HCT116 (cell line): ENCODE results near the gene NIT2. TPM values are rescaled to one million over a fixed set of nuclear protein-coding genes. Genes with fewer than 3 reads are reported as not detected.

Source experiments
- ATAC-seq: fragments of 200-7000 bp; cut with Tn5 transposase; 2 replicates; pipeline ENCODE4 v1.9.1; 2020; ENCODE audit warnings: mild to moderate bottlenecking, moderate library complexity
- BruUV-seq: library from RNA; stranded (reverse); fragments of 400-500 nt; replicated peaks from 2 replicates; lab custom pipeline; 2021; lab: Mats Ljungman, UMichigan
- CTCF ChIA-PET: fragments of 300-600 bp; sonication (Branson Sonifier 250); formaldehyde crosslinking; loops from one replicate; lab custom pipeline; 2021; ENCODE audit warnings: antibody characterized with exemption; lab: Charles Lee
- POLR2A ChIA-PET: fragments of 300-600, 350-600 bp; sonication (Branson Sonifier 250); formaldehyde crosslinking; loops from one replicate; lab custom pipeline; 2021; ENCODE audit warnings: antibody characterized with exemption; lab: Charles Lee
- RAD21 ChIA-PET, 2 experiments: fragments of 300-600 bp; sonication (Branson Sonifier 250); formaldehyde crosslinking; loops; one replicate each; lab custom pipeline; 2023; ENCODE audit warnings: low total read pairs in 2 of 2; ENCODE audit not compliant: uncharacterized antibody in 2 of 2, unreplicated experiment in 2 of 2, low non-redundant PET in 1 of 2; lab: Charles Lee
- DNase-seq: peaks from one replicate; pipeline ENCODE4 v3.0.0-alpha.2; 2010; ENCODE audit warnings: low read depth, low spot score
- H2AFZ ChIP-seq: fragments of 200-600 bp; shearing (Covaris generic), sonication (generic); 2 replicates; pipeline ENCODE4 v1.6.1; 2017; ENCODE audit warnings: low read depth, mixed run types, mixed read lengths, antibody characterized with exemption, low read length; ENCODE audit not compliant: poor library complexity, severe bottlenecking
- H3K27ac ChIP-seq: 2 replicates; pipeline ENCODE4 v1.5.1; 2012; ENCODE audit warnings: low read depth, low read length
- H3K27me3 ChIP-seq: fragments of 200-600 bp; sonication (generic); 2 replicates; pipeline ENCODE4 v1.6.1; 2016; ENCODE audit warnings: mixed run types, low read length, mixed read lengths; ENCODE audit not compliant: insufficient read depth
- H3K36me3 ChIP-seq, 2 experiments: fragments of 200-500 bp in 1 of 2; fragments of 200-600 bp in 1 of 2; sonication (Bioruptor generic) in 1 of 2; sonication (generic) in 1 of 2; 2 replicates each; pipeline versions ENCODE4 v1.5.1 to v1.6.1; 2014 to 2016; ENCODE audit warnings: low read length in 2 of 2, inconsistent platforms in 1 of 2, mixed read lengths in 1 of 2, mixed run types in 1 of 2; ENCODE audit not compliant: insufficient read depth in 2 of 2, control insufficient read depth in 1 of 2
- H3K4me1 ChIP-seq, 2 experiments: fragments of 200-600 bp in 1 of 2; sonication (generic) in 1 of 2; 2 replicates each; pipeline versions ENCODE4 v1.5.1 to v1.6.1; 2012 to 2017; ENCODE audit warnings: low read length in 2 of 2, inconsistent platforms in 1 of 2, mild to moderate bottlenecking in 1 of 2, mixed read lengths in 1 of 2, mixed run types in 1 of 2, moderate library complexity in 1 of 2; ENCODE audit not compliant: insufficient read depth in 2 of 2, control insufficient read depth in 1 of 2
- H3K4me2 ChIP-seq: fragments of 200-600 bp; sonication (generic); 2 replicates; pipeline ENCODE4 v1.6.1; 2017; ENCODE audit warnings: mixed run types, low read length, mixed read lengths
- H3K4me3 ChIP-seq, 2 experiments: fragments of 200-600 bp in 1 of 2; sonication (generic) in 1 of 2; replicated peaks in 1 of 2; 2 replicates each; pipeline ENCODE4 v1.5.1; 2011 to 2016; ENCODE audit warnings: low read length in 2 of 2, control low read depth in 1 of 2, low read depth in 1 of 2, mild to moderate bottlenecking in 1 of 2, mixed read lengths in 1 of 2, mixed run types in 1 of 2
- H3K79me2 ChIP-seq: fragments of 200-600 bp; sonication (generic); 2 replicates; pipeline ENCODE4 v1.6.1; 2017; ENCODE audit warnings: mild to moderate bottlenecking, mixed run types, low read length, moderate library complexity, mixed read lengths; ENCODE audit not compliant: insufficient read depth
- H3K9ac ChIP-seq: fragments of 200-600 bp; sonication (generic); 2 replicates; pipeline ENCODE4 v1.6.1; 2016; ENCODE audit warnings: low read length, mixed read lengths
- H3K9me2 ChIP-seq: fragments of 200-600 bp; sonication (generic), shearing (Covaris generic); 2 replicates; pipeline ENCODE4 v1.6.1; 2017; ENCODE audit warnings: mixed run types, mild to moderate bottlenecking, moderate library complexity; ENCODE audit not compliant: insufficient read depth
- H3K9me3 ChIP-seq, 2 experiments: fragments of 200-500 bp in 1 of 2; fragments of 200-600 bp in 1 of 2; sonication (Bioruptor generic) in 1 of 2; sonication (generic) in 1 of 2; 2 replicates each; pipeline ENCODE4 v1.6.1; 2014 to 2017; ENCODE audit warnings: low read length in 2 of 2, mixed read lengths in 2 of 2, inconsistent platforms in 1 of 2, low read depth in 1 of 2, mild to moderate bottlenecking in 1 of 2, mixed run types in 1 of 2, moderate library complexity in 1 of 2; ENCODE audit not compliant: control insufficient read depth in 1 of 2, insufficient read depth in 1 of 2
- H4K20me1 ChIP-seq: fragments of 200-600 bp; sonication (generic), shearing (Covaris generic); 2 replicates; pipeline ENCODE4 v1.6.1; 2017; ENCODE audit warnings: mixed run types, mild to moderate bottlenecking, moderate library complexity; ENCODE audit not compliant: insufficient read depth
- CBX3 ChIP-seq: IDR thresholded peaks from 2 replicates; pipeline ENCODE4 v1.6.1; 2012; ENCODE audit warnings: low read depth
- EGR1 ChIP-seq: IDR thresholded peaks from 2 replicates; pipeline ENCODE4 v1.6.1; 2012; ENCODE audit warnings: low read depth
- EZH2 ChIP-seq: fragments of 200-600 bp; sonication (generic); IDR thresholded peaks from 2 replicates; pipeline ENCODE4 v1.6.1; 2017; ENCODE audit warnings: antibody characterized with exemption, mixed run types
- REST ChIP-seq: IDR thresholded peaks from 2 replicates; pipeline ENCODE4 v1.6.1; 2012; ENCODE audit warnings: low read depth
- SIN3A ChIP-seq: IDR thresholded peaks from 2 replicates; pipeline ENCODE4 v1.6.1; 2012; ENCODE audit warnings: low read depth
- SP1 ChIP-seq: IDR thresholded peaks from 2 replicates; pipeline ENCODE4 v1.6.1; 2012; ENCODE audit warnings: low read depth
- SRF ChIP-seq: IDR thresholded peaks from 2 replicates; pipeline ENCODE4 v1.6.1; 2012; ENCODE audit warnings: low read depth
- TCF7L2 ChIP-seq: IDR thresholded peaks from 2 replicates; pipeline ENCODE4 v1.7.0; 2011; ENCODE audit warnings: borderline replicate concordance, inconsistent platforms; ENCODE audit not compliant: insufficient read depth, insufficient read length; ENCODE audit errors: extremely low read depth
- ZBTB33 ChIP-seq: IDR thresholded peaks from 2 replicates; pipeline ENCODE4 v1.6.1; 2011; ENCODE audit warnings: mild to moderate bottlenecking, low read length, moderate library complexity; ENCODE audit not compliant: insufficient replicate concordance; ENCODE audit errors: extremely low read depth
- ZNF274 ChIP-seq: fragments of 200-500 bp; sonication (Bioruptor generic); IDR thresholded peaks from 2 replicates; pipeline ENCODE4 v1.6.1; 2014; ENCODE audit warnings: mild to moderate bottlenecking, low read depth, low read length, inconsistent platforms
- intact Hi-C: fragments of 100-400 bp; cut with micrococcal nuclease; formaldehyde crosslinking; loops from 2 replicates; pipeline ENCODE4 v1.10.0; 2022
- total RNA-seq: library from RNA; stranded (reverse); gene quantifications from one replicate; pipeline ENCODE4 v1.2.1, GENCODE V29; 2021; ENCODE audit not compliant: unreplicated experiment

NIT2 gene
- total RNA-seq, 1 experiment from 2014 or later: 44.7 TPM

DNA sequence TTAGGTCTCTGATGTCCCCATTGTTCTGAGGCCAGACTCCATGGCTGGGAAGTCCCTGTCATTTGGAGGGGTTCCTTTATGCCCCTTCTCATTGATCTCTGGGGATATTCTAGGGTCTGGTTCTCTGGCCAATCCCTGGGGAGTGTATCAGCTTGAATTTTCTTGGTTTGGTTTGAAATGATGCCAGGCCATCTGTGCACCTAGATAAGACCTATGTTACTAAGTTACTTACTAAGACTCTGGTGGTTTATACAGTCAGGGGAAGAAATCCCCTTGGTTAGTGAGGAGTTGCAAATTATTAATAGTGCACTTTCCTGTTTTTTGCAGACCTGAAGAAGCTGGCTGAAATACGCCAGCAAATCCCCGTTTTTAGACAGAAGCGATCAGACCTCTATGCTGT lies 20.3 kb downstream of the NIT2 start:
- POLR2A ChIA-PET: no interaction called here
- H3K27ac ChIP-seq: no peak overlapping the region
- no peaks in the 10 kb centered on the region for H3K79me2 ChIP-seq
- no peak overlapping the region for H3K4me2 ChIP-seq
- intact Hi-C loops: no loop called here
- no peaks in the 10 kb centered on the region for H3K4me1 ChIP-seq
- no peak for TF ChIP-seq EZH2
- no peak for TF ChIP-seq ZBTB33
- no peak for TF ChIP-seq TCF7L2
- TF ChIP-seq EGR1: no peak
- TF ChIP-seq SRF: no peak
- no peak for TF ChIP-seq CBX3
- TF ChIP-seq SIN3A: no peak
- no peak for TF ChIP-seq SP1
- TF ChIP-seq ZNF274: no peak
- no peak for TF ChIP-seq REST
- no TSS peak for BruUV-seq
- no peaks in the 10 kb centered on the region for H3K27me3 ChIP-seq
- no peak overlapping the region for H2AFZ ChIP-seq
- H3K9me2 ChIP-seq: no peaks in the 10 kb centered on the region
- H4K20me1 ChIP-seq: no peaks in the 10 kb centered on the region
- no peak overlapping the region for H3K4me3 ChIP-seq
- DNase-seq (no peak), ATAC-seq (no peak)
- RAD21 ChIA-PET: no interaction called here
- peaks cover 5 to 27% of the 10 kb centered on the region in 2 experiments; a peak in 3 of 4 replicates for H3K36me3 ChIP-seq
- H3K9me3 ChIP-seq: no peaks in the 10 kb centered on the region
- CTCF ChIA-PET: no interaction called here
- no peak overlapping the region for H3K9ac ChIP-seq
